ENCODE data around the gene CSNK1G2. TPM values are rescaled to one million over a fixed set of nuclear protein-coding genes. Genes with fewer than 3 reads are reported as not detected.

Gene CSNK1G2
- total RNA-seq, 6 experiments from 2014 or later = 44.8 to 52.0 (median 51.1) TPM

DNA sequence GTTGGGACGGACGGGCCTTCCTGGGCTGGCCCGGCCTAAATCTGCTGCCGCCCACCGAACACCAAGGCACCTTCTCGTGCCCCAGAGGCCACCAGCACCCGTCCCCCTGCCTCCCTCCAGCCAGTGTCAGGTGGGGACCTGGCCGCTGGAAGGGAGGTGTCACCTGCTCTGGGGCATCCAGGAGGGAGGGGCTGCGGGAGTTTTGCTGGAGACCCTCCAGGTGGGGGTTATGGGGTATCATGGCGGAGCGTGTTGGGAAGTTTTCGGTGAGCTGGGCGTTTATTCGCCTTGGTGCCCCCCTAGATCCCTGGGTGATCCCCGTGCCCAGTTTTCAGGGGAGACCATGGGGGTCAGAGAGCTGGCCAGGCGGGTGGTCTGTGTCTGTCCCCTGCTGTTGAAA lies 9.7 kb downstream of the CSNK1G2 start:
- Mint-ChIP-seq H3K9me3 (no peaks in the 10 kb centered on the region), H3K4me3 (no peak overlapping the region), H3K36me3 (ENCODE audit: low read depth) (peaks cover 11% of the 10 kb centered on the region; the same call in 1 of the 2 replicates), H3K27me3 (ENCODE audit: insufficient read depth) (no peaks in the 10 kb centered on the region), H3K4me1 (ENCODE audit: low read depth) (no peaks in the 10 kb centered on the region), H3K27ac (no peak overlapping the region)
- DNase-seq = no peak
- TF ChIP-seq, protein P1, sequence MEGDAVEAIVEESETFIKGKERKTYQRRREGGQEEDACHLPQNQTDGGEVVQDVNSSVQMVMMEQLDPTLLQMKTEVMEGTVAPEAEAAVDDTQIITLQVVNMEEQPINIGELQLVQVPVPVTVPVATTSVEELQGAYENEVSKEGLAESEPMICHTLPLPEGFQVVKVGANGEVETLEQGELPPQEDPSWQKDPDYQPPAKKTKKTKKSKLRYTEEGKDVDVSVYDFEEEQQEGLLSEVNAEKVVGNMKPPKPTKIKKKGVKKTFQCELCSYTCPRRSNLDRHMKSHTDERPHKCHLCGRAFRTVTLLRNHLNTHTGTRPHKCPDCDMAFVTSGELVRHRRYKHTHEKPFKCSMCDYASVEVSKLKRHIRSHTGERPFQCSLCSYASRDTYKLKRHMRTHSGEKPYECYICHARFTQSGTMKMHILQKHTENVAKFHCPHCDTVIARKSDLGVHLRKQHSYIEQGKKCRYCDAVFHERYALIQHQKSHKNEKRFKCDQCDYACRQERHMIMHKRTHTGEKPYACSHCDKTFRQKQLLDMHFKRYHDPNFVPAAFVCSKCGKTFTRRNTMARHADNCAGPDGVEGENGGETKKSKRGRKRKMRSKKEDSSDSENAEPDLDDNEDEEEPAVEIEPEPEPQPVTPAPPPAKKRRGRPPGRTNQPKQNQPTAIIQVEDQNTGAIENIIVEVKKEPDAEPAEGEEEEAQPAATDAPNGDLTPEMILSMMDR (IDR thresholded peaks at IDR 0.05) = no peak

DNA sequence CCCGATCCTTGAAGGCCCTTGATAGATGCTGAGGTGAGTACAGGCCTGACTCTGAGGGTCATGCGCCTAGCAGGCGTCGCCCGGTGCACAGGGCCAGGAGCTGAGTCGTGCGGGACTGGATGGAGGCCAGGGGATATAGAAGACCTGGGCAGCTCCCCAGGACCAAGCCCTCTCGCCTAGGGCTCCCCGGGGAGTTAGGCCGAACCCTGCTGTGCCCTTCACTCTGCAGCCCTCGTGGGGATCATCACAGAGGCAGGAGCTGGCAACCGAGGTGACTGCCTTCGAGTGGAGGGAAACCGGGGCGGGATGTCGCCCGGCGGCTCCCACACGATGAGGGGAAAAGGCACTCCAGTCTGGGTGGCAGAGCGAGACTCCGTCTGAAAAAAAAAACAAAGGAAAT lies 11.7 kb downstream of the CSNK1G2 start:
- no peaks in the 10 kb centered on the region for H3K4me1 Mint-ChIP-seq (ENCODE audit: low read depth)
- TF ChIP-seq, protein P1 (IDR thresholded peaks at IDR 0.05) = no peak
- no peak overlapping the region for H3K4me3 Mint-ChIP-seq
- H3K9me3 Mint-ChIP-seq = no peaks in the 10 kb centered on the region
- H3K27ac Mint-ChIP-seq = no peak overlapping the region
- peaks cover 11% of the 10 kb centered on the region; the same call in 1 of the 2 replicates for H3K36me3 Mint-ChIP-seq (ENCODE audit: low read depth)
- no peaks in the 10 kb centered on the region for H3K27me3 Mint-ChIP-seq (ENCODE audit: insufficient read depth)
- DNase-seq = no peak

DNA sequence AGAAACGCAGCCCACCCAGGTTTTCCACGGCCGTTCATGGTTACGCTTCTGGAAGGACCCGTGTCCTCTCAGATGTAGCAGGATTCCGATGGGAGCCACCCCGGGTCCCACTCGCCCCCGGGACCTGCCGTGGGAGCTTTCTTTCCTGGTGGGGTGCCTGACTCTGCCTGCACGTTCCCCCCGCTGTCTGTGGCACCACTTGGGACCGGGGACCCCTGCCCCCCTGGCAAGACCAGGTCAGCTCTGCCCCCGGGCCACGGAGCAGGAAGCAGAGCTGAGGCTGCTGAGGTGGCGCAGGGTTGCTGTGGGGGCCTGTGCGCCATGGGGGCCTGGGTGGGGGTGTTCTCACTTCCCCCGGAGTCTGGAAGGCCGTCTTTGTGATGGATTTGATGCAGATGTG lies 12.1 kb downstream of the CSNK1G2 start:
- H3K27me3 Mint-ChIP-seq (ENCODE audit: insufficient read depth) = no peaks in the 10 kb centered on the region
- no peak overlapping the region for H3K4me3 Mint-ChIP-seq
- TF ChIP-seq, protein P1 (IDR thresholded peaks at IDR 0.05) = no peak
- DNase-seq = no peak
- peaks cover 11% of the 10 kb centered on the region; the same call in 1 of the 2 replicates for H3K36me3 Mint-ChIP-seq (ENCODE audit: low read depth)
- H3K4me1 Mint-ChIP-seq (ENCODE audit: low read depth) = no peaks in the 10 kb centered on the region
- no peak overlapping the region for H3K27ac Mint-ChIP-seq
- no peaks in the 10 kb centered on the region for H3K9me3 Mint-ChIP-seq

DNA sequence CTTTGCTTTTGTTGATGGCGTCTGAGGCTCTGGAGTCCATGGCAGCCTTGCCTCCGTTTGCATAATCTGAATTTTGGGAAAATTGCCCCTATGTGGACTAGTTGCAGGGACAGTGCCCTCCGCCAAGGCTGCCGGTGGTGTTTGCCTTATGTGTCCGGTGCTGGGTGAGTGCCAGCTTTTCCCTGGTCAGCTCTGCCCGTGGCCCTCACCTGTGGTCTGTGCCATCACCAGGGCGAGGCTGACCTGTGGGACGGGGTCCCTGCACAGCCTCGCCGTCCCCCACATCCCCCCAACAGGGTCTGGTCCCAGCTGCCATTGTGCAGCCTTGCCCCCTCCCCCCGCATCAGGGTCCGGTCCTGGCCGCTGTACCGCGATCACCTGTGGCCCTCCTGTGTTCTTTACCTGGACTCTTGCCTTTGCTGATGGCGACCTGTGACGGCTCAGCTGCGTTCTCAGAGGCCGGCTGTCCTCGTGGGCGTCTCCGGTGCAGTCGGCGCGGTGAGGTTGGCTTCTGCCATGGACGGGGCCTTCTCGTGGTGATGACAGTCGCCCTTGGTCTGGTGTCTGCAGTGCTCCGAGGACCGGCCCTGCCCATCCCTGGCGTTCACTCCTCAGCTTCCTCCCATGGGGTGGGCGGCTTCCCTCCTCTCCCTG lies 12.6 kb downstream of the CSNK1G2 start:
- Mint-ChIP-seq H3K27ac (no peak overlapping the region), H3K36me3 (ENCODE audit: low read depth) (peaks cover 9% of the 10 kb centered on the region; the same call in 1 of the 2 replicates), H3K4me1 (ENCODE audit: low read depth) (no peaks in the 10 kb centered on the region), H3K9me3 (no peaks in the 10 kb centered on the region), H3K4me3 (no peak overlapping the region), H3K27me3 (ENCODE audit: insufficient read depth) (no peaks in the 10 kb centered on the region)
- TF ChIP-seq, protein P1 (IDR thresholded peaks at IDR 0.05) = no peak
- DNase-seq = no peak

DNA sequence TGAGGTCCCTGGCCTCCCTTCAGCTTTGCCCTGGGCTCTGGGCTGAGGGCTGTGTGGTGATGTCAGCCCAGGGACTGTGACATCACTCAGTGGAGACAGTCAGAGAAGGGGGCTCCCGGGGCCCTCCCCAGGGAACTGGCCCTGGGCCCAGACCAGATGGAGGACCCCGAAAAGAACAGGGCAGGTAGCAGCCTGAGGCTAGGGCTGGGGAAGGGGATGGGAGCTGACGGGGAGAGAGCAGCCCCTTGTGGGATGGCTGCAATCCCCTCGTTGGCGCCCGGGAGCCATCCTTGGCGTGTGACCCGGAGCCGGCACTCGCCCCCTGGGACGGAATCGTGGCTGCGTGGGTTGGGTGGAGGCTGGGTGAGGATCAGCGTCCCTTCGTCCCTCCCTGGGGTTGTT lies 13.6 kb downstream of the CSNK1G2 start:
- no peaks in the 10 kb centered on the region for H3K27me3 Mint-ChIP-seq (ENCODE audit: insufficient read depth)
- H3K36me3 Mint-ChIP-seq (ENCODE audit: low read depth) = no peaks in the 10 kb centered on the region
- no peak overlapping the region for H3K27ac Mint-ChIP-seq
- TF ChIP-seq, protein P1 (IDR thresholded peaks at IDR 0.05) = no peak
- DNase-seq = no peak
- H3K4me3 Mint-ChIP-seq = no peak overlapping the region
- H3K4me1 Mint-ChIP-seq (ENCODE audit: low read depth) = no peaks in the 10 kb centered on the region
- no peaks in the 10 kb centered on the region for H3K9me3 Mint-ChIP-seq
